GM19463 (cell line): Measurements from ENCODE around the gene CRABP1.

Source experiments
- ATAC-seq: cut with Tn5 transposase; IDR thresholded peaks from one replicate; pipeline ENCODE4 v1.9.1; 2021; ENCODE audit warnings: mild to moderate bottlenecking, moderate library complexity; ENCODE audit not compliant: unreplicated experiment

Gene CRABP1

GRCh38 chr15:78343276-78344060 lies 3.3 kb downstream of the CRABP1 start:
- no peak for ATAC-seq

- no peak for ATAC-seq
Measured at GRCh38 chr15:78345396-78346125, 5.4 kb downstream of the CRABP1 start.

- no peak for ATAC-seq
Measured at GRCh38 chr15:78347586-78348543, 7.7 kb downstream of the CRABP1 start.

- ATAC-seq = no peak
Measured at GRCh38 chr15:78350058-78350457, 9.9 kb downstream of the CRABP1 start.

GRCh38 chr15:78351539-78351938 lies 11.4 kb downstream of the CRABP1 start:
- no peak for ATAC-seq

- ATAC-seq = no peak
Measured at GRCh38 chr15:78353093-78353492, 12.9 kb downstream of the CRABP1 start.

GRCh38 chr15:78355177-78355576 lies 15.0 kb downstream of the CRABP1 start:
- no peak for ATAC-seq

- no peak for ATAC-seq
Measured at GRCh38 chr15:78358102-78358870, 18.1 kb downstream of the CRABP1 start.

GRCh38 chr15:78359041-78359808 lies 19.1 kb downstream of the CRABP1 start:
- no peak for ATAC-seq

- no peak for ATAC-seq
Measured at GRCh38 chr15:78360367-78360801, 20.2 kb downstream of the CRABP1 start.

GRCh38 chr15:78360958-78361718 lies 21.0 kb downstream of the CRABP1 start:
- ATAC-seq = no peak

- no peak for ATAC-seq
Measured at GRCh38 chr15:78361771-78362506, 21.8 kb downstream of the CRABP1 start.

GRCh38 chr15:78362716-78363380 lies 22.7 kb downstream of the CRABP1 start:
- no peak for ATAC-seq

- no peak for ATAC-seq
Measured at GRCh38 chr15:78363381-78363734, 23.2 kb downstream of the CRABP1 start.

- no peak for ATAC-seq
Measured at GRCh38 chr15:78364233-78364632, 24.1 kb downstream of the CRABP1 start.

GRCh38 chr15:78365917-78366316 lies 25.8 kb downstream of the CRABP1 start:
- no peak for ATAC-seq

GRCh38 chr15:78366342-78366741 lies 26.2 kb downstream of the CRABP1 start:
- no peak for ATAC-seq

GRCh38 chr15:78368651-78369050 lies 28.5 kb downstream of the CRABP1 start:
- ATAC-seq = no peak
